CD1c-positive myeloid dendritic cell (primary cell): ENCODE measurements around the gene OR6Y1.

ENCODE experiments used
- DNase-seq: peaks from one replicate; pipeline ENCODE4 v3.0.0-alpha.2; 2016; ENCODE audit errors: extremely low spot score

Gene OR6Y1

GRCh38 chr1:158554352-158554751 is at the start of gene OR6Y1:
Gene OR6Y1 (minus strand): TSS chr1:158554405. CDS start chr1:158548105, 6,300 bp downstream.
- no peak for DNase-seq

- no peak for DNase-seq
Measured at GRCh38 chr1:158600735-158601134, 46.5 kb upstream of the OR6Y1 start.

DNA sequence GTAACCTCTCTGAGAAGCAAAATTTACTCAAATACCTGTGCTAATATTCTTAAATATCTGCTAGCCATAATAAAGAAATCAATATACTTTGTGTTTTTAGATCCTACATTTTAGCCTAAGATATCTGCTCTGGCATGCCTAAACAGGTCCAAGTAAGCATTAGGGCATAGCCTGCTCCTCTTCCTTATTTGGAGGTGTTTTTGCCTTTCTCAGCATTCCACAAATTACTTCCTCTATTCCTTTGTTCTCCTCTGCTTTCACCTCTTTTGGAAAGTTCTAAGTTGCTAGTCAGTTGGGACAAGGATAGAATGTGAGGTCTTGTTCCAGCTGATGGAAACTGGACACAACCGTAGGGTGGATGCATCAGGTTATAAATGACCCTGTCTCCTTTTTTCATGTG is 32.7 kb upstream of the OR6Y1 start:
- no peak for DNase-seq

DNA sequence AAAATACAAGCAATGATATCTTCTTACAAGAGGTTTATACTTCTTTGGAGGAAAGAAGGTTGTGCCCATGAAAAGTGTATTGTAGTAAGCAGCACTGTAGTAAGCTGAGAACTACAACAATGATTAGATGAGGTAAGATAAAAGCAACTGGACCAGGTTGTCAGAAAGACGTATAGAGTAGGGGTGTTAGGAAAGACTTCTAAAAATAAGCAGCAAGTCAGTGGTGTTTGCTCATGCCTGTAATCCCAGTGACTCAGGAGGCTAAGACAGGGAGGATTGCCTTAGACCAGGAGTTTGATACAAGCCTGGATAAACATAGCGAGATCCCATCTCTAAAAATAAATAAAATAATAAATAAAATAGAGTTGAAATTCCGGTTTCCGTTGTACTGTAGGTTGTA is 29.8 kb upstream of the OR6Y1 start:
- no peak for DNase-seq

- DNase-seq, result no peak
Measured at GRCh38 chr1:158579733-158580132, 25.5 kb upstream of the OR6Y1 start, which contains the start of gene OR10X1. Gene OR10X1 (minus strand): TSS chr1:158579899. CDS start chr1:158579899, 0 bp downstream.

DNA sequence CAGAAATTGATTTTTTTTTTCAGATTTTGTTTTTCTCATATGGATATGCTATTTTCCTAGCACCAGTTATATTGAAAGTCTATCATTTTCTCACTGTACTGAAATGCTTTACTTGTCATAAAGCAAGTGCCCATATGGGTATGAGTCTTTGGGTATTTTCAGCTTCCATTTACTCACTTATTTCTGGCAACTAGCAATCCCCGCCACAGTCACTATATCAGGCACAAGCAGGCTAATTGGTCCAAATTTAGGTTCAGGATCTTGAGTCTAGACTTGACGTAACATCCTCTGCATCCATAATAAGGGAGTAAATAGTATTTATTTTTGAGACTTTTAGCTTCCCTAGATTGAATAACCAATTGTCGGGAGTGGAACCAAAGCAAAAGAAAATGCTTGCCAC is 23.4 kb upstream of the OR6Y1 start:
- no peak for DNase-seq

DNA sequence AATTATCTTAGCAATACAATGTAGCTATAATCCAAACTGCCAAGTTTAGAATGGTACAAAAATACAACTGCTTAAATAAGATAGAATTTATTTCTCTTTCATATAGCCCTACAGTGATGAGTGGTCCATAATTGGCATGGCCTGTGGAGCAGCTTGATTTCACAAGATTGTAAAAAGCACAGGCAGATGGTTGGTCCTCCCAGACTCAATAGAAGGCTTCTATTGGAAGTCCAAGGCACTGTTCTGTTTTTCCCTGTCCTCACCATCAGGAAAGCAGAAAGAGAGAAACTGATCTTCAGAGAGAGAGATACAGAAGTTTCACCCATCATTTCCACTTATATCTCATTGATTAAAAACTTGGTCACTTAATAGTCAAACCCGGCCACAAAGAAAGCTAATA is 18.0 kb upstream of the OR6Y1 start:
- no peak for DNase-seq

DNA sequence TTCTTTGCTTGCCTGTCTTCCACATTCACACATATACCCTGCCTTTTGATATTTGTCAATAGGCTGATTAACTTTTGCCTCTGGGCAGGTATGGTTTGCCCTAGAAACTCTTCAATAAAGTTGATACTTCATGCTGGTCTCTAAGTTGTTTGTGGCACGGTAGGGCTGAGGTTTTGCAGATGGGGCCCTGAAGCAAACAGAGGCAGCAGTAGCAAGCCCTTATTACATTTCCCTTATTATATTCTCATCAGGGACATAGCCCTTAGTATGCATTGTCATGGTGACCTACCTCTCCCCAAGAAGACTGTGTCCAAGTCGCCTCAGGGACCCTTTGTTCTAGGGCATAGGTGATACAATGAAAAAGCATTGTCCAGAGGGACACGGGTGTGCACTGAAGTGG is 16.3 kb upstream of the OR6Y1 start, which contains the start of gene OR6P1:
Gene OR6P1 (minus strand): TSS at position 101 of the 400 bp plus-strand sequence. CDS start 6,976 bp downstream, outside the sequence.
- DNase-seq, result no peak

- DNase-seq, result peak; percentile 17
Measured at GRCh38 chr1:158564608-158565007, 10.4 kb upstream of the OR6Y1 start.

DNA sequence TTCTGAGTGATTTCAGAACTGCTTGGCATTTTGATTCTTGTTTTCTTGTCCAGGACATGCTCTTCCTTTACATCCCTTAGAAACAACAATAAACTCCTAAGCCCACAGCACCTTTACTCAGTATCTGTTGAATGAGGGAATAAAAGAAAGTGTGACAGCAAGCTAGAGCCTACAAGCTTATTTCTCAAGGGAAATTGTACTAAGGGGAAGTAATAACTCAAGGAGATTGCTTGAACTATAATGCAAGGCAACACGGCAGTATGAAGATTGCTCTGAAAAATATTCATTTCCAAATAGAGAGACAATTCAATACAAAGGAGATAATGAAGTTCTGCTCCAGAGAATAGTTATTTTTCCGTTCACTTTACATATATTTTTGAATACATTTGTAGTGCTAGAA is 9.6 kb upstream of the OR6Y1 start:
- DNase-seq, result no peak

- DNase-seq, result no peak
Measured at GRCh38 chr1:158559696-158560095, 5.5 kb upstream of the OR6Y1 start.

DNA sequence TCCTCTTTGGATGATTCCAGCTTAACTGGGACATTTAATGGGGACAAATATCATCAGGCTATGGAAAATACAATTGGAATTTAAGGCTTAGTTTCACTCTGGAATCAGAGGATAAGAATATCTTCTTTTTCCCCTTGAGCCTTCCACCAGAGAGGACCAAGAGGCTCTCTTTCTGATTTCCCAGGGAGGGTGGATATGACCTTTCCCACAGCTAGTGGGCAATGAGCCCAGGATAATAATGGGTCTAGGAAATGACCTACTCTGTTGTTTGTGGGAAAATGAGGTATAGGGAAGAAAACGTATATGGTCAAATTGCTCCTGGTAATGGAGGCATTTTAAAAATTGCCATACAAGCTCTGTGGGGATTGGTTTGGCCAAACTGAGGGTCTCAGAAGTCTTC is 1.9 kb downstream of the OR6Y1 start:
- no peak for DNase-seq

- no peak for DNase-seq
Measured at GRCh38 chr1:158547533-158547932, 6.7 kb downstream of the OR6Y1 start.

GRCh38 chr1:158537609-158538008 is 16.6 kb downstream of the OR6Y1 start:
- DNase-seq, result no peak

GRCh38 chr1:158534496-158534895 is 19.7 kb downstream of the OR6Y1 start:
- no peak for DNase-seq

DNA sequence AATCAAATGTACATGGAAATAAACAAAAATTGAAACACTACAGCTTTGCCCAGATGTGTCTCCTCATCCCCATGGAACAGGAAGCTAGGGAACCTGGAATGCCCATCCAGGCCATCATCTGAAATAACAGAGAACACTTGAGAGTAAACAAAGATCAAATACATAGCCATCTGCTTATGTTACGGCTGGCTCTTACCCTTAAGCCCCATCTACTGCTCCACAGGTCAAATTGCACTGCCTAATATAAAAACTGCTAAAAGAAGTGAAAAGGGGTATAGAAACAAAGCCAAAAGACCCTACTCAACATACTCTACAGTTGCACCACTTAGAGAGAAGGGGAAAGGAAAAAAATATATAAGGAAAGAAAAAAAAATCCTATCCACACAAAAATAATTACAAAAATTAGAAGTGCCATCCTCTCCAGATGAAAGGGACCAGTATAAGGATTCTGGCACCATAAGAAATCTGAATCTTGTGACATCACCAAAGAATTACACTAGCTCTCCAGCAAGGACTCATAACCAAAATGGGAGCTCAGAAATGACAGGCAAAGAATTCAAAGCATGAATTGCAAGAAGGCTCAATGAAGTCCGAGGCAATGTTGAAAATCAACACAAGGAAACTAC is 26.9 kb downstream of the OR6Y1 start:
- DNase-seq, result peak; percentile 30

GRCh38 chr1:158521666-158522058 is 32.5 kb downstream of the OR6Y1 start:
- DNase-seq, result no peak

- no peak for DNase-seq
Measured at GRCh38 chr1:158520955-158521665, 33.1 kb downstream of the OR6Y1 start.

GRCh38 chr1:158520021-158520420 is 34.2 kb downstream of the OR6Y1 start:
- no peak for DNase-seq

DNA sequence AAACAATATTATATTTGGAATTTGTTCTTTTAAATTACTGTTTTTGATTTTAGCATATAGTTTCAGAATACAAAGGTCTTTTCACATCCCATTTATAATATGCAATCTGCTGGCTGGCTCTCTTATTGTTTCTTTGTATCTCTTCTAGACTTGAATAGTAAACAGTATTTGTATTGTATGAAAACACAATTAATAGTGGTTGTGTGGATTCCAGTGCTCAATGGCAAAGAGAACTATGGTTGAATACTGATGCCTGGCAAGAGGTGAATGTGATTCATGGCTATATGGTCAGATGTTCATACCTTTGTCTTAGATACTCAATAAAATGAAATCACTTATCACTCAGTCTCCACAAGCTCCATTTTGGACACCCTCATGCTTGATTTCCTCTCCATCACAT is 37.2 kb downstream of the OR6Y1 start:
- DNase-seq, result no peak

GRCh38 chr1:158509471-158510156 is 44.6 kb downstream of the OR6Y1 start:
- DNase-seq, result no peak

DNA sequence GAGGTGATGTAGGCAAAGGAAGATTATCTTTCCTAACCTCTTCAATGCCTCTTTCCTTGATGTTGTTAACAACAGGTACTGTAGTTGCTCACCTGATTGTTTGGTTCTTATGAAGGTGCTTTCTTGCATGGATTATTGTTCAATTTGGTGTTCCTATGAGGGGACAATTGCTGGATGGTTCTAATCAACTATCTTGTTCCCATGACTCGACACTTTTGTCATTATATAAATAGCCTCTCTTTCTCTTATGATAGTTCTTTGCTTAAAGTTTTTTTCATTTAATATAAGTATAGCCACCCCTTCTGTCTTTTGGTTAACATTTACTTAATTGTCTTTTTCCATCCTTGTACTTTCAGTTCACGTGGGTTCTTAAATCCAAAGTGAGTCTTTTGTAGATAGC is 46.7 kb downstream of the OR6Y1 start:
- no peak for DNase-seq
